HG03103 (cell line): Measurements from ENCODE around the gene FAM184B.

Experiments
- ATAC-seq: cut with Tn5 transposase; IDR thresholded peaks from one replicate; pipeline ENCODE4 v1.9.1; 2021; ENCODE audit warnings: low read depth; ENCODE audit not compliant: unreplicated experiment

FAM184B gene

DNA sequence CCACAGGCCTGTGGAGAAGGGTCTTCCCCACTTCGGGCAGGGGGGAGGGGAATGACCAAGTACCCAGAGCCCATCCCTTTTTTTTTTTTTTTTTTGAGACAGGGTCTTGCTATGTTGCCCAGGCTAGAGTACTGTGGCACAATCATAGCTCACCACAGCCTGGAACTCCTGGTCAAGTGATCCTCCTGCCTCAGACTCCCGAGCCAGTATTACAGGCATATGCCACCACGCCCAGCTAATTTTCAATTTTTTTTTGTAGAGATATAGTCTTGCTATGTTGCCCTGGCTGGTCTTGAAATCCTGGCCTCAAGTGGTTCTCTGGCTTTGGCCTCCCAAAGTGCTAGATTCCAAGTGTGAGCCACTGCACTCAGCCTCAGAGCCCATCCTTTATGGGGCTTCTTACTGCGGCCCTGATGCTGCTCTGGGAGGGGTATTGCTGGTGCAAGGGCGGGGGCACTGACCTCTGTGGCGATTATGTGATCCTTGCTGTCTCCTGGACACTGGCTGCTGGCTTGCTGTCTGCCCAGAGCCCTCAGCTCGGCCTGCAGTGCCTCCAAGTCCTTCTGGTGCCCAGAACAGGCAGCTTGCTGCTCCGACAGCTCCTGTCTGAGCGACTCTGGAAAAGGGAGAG is 134.1 kb downstream of the FAM184B start:
- ATAC-seq: no peak

- ATAC-seq: no peak
These were observed 134.7 kb downstream of the FAM184B start for GRCh38 chr4:17646693-17647092.

- no peak for ATAC-seq
These were observed 139.0 kb downstream of the FAM184B start for GRCh38 chr4:17642398-17642783.

DNA sequence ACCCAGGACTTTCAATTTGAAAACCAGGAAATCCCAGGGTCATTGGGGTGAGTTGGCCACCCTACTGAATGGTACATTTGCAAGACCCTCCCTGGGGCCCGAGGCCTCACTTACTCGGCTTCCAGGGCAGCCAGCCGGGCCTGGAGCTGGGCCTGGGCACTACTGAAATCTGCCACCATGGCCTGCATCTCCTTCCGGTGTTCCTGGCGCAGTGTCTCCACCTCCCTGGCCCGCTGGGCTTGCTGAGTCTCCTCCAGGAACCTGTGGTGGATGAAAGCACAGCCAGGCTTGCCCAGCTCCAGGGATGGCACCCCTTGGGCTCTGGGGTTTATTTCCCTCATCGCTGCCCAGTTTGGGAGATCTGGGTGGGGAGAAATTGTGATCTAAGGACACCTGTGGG is 142.3 kb downstream of the FAM184B start:
- no peak for ATAC-seq

GRCh38 chr4:17636696-17637622 is 144.5 kb downstream of the FAM184B start:
- ATAC-seq: peak; percentile 95

DNA sequence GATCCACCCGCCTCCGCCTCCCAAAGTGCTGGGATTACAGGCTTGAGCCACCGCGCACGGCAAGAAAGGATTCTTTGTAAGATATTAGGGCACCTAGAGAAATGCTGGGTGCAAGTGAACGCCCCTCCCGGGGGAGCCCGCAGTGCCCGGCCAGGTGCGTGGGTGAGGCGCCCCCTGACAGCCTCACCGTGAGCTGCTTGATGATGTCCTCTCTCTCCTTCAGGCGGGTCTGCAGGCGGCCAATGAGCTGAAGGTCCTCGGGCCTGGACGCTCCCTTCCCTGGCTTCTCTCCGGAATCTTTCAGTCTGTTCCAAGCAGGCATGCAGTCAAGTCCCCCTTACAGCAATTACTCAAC is 145.1 kb downstream of the FAM184B start:
- ATAC-seq: no peak

- no peak for ATAC-seq
These were observed 146.4 kb downstream of the FAM184B start for GRCh38 chr4:17635056-17635455.

DNA sequence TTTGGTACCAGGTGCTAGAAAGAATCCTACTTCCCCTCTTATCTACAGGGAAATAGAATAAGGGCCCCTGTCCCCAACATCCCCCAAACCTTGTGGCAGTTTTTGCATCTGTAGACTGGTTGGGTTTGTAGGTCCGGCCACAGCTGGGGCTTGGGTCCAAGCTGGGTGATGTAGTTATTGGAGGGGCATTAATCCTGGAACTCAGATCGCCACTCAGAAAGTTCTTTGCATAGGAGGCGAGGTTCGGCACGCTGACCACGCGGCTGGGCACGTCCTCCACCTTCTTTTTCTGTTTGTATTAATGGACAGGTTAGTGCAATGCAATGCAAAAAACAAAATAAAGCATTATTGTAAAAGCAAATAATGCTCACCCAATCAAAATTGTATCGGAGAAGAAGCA is 147.8 kb downstream of the FAM184B start:
- ATAC-seq: no peak

DNA sequence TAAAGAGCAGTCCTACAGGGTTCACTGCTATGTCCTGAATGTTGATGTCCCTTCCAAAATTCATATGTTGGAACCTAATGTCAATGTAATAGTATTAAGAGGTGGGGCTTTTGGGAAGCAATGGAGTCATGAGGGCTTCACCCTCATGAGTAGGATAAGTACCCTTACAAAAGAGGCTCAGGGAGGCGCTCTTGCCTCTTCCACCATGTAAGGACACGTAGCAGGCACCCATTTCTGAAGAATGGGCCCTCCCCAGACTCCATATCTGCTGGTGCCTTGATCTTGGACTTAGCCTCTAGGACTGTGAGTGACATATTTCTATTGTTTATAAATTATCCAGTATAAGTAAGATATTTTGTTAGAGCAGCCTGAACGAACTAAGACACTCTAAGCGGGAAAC is 151.2 kb downstream of the FAM184B start:
- no peak for ATAC-seq

DNA sequence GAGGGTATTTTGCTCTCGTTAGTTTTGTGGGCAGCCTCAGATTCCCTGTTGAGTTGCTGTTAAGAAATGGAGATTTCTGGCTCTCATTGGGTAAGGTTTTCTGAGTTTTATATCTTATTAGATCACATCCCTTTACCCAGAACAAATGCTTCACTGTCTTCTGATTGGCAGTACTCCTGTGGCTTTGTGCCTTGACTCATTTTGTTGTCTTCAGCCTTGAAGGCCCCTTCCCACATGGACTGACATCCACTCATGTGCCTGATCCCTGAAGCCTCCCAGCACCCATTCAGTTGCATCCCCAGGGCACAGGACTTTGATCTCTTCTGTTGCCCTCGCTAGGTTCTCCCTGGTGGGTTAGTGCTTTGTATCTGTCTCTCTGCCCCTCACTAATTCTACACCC is 156.6 kb downstream of the FAM184B start:
- no peak for ATAC-seq

GRCh38 chr4:17623451-17624001 is 157.9 kb downstream of the FAM184B start:
- no peak for ATAC-seq

DNA sequence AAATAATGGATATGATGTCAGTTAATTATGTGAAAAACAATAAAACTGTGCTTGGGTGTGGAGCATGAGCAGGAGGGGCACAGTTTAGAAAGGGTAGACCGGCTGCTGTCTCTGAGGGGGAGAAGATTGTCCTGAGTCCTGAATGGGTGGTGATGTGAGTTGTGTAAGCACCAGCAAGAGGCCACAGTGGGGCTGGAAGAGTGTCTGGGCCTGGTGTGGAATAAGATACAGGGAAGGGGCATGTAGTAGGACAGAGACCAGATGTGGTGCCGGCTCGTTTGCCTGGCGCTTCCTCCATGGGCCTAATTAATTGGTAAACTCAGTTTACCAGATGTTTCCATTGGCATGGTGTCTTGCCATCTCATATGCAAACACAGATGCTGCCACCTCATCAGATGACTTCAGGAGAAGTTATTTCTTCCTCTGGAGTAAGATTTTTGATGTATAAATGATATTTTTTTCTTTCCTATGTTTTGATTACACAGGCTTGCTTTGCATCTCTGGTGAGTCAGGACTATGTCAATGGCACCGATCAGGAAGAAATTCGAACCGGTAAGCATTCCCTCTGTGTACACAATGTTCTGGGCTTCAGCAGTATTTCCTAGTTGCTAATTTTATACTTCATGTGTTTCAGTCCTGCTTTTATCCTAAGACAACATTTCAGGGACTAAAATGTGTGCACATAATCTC is 161.9 kb downstream of the FAM184B start:
- no peak for ATAC-seq

GRCh38 chr4:17618926-17619325 is 162.5 kb downstream of the FAM184B start:
- no peak for ATAC-seq

DNA sequence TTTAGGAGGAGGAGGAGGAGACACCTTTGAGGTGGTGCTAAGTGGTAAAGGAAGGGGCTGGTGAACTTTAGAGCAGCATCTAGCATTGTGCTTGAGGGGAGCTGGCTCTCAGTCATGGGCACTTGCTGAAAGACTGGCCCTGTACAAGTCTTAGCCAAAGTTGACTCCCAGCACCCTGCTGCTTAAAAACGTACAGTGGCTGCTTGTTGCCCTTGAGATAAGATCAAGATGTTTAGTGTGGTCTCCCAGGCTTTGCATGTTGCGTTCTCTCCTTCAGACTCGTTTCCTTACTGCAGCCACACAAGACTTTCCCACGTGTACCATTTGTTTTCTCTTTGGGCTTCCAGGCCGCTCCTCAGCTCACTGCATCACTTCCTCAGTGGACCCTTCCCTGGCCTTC is 165.1 kb downstream of the FAM184B start:
- ATAC-seq: no peak

DNA sequence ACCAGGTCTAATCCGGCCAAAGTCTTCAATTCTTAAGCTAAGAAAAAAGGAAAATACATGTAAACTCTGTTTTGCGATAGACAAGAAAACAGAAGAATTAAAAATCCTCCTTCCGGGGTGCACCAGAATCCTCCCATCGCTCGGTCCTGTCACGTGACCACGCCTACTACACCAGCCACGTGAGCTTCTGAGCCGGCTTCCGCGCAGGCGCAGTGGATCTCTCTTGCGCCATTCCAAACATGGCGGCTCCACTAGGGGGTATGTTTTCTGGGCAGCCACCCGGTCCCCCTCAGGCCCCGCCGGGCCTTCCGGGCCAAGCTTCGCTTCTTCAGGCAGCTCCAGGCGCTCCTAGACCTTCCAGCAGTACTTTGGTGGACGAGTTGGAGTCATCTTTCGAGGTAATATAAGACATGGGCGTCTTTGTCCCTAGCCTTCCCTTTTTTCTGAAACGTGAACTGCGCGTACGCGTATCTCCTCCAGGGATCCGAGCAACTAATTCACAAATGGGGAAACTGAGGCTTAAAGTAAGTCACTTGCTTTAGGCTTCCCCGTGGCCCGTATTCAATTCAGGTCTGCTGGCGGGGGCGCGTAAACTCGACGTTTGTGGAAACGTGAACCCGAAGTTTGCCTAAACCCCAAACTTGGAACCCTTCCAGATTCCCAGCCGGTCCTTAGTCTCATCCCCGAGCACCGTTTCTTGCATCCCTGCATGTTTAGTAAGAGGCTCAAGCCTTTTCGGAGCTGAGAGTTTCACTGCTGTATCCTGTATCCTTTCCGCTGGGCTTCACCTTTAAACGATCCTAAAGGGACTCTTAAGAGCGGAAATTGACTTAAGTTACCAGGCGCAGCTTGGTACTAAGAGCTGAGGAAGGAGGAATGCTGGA is 166.8 kb downstream of the FAM184B start, which contains the start of gene MED28:
Gene MED28, plus strand, starts transcription at position 226 of the 884 bp plus-strand sequence. Its CDS starts 14 bp downstream, at position 240.
- ATAC-seq: peak; percentile 94

DNA sequence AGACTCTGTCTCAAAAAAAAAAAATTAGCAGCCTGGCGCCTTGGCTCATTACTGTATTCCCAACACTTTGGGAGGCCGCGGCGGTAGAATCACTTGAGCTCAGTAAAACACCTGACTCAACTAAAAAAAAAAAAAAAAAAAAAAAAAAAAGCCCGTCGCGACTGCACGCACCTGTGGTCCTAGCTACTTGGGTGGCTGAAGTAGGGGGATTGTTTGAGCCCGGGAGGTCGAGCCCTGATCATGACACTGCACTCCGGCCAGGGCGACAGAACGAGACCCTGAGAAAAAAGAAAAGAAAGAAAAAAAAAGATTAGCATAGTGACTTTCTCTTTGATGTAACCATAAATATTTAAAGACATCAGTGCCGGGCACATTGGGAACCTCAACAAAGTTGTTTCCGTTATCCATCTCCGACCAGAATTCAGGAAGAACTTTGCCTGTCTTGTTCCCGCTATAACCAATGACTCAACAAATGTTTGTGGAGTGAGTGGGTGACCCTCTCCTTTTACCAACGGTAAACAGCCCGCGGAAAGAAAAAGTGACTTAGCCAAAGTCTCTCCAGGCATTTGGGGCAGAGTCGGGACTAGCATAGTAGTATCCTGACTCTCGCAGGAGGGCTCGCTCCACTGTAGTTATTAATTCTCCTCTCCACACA is 167.5 kb downstream of the FAM184B start:
- peak; percentile 44 for ATAC-seq

DNA sequence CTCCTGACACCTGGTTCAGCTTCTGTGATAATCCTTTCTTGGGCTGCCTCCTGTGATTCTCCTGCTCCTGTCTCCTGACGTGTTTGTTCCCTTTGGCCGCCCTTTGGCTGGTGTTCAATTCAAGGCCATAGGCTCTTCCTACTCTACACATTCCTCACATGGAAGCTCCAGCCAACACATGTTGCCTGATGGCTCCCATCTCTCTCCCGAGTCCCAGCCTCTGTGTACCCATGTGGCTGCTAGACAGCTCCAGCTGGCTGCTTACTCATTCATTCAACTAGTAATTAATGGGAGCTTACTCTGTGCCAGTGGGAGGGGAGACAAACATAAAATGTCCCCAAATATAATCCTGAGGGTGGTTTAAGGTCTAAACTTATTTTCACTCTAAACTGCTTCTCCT is 176.2 kb downstream of the FAM184B start:
- no peak for ATAC-seq

DNA sequence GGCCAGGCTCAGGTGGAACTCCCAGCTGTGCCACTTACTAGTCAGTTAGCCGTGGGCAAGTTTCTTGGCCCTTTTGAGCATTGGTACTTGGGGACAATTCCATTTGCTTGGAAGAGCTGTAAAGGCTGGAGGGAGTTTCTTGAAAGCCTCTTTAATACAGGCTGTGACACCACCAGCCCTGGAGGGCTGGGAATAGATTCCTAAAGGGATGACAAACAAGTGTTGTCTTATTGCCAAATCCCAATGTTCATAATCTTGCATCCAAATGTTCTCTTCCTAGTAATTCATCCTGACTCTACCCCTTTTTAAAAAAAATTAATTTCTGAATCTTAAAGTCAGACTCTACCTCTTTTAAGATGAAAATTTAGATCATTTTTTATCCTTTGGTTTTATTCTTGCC is 181.6 kb downstream of the FAM184B start:
- no peak for ATAC-seq

GRCh38 chr4:17597517-17597916 is 183.9 kb downstream of the FAM184B start:
- no peak for ATAC-seq
